AG04450 (cell line): ENCODE data around the gene ALOX5AP. TPM values are rescaled to one million over a fixed set of nuclear protein-coding genes. Genes with fewer than 3 reads are reported as not detected.

Source experiments
- CTCF ChIA-PET: fragments of 300-600, 350-600 bp; formaldehyde crosslinking; extraction: SDS; loops from one replicate; lab custom pipeline; 2022; ENCODE audit warnings: antibody characterized with exemption, inconsistent platforms; lab: Charles Lee
- POLR2A ChIA-PET: fragments of 350-600 bp; formaldehyde crosslinking; extraction: SDS; loops from one replicate; lab custom pipeline; 2021; ENCODE audit warnings: antibody characterized with exemption, inconsistent platforms; lab: Yijun Ruan, JAX
- DNase-seq: peaks from one replicate; pipeline ENCODE4 v3.0.0-alpha.2; 2011; ENCODE audit warnings: low read depth, low spot score
- H3K27ac ChIP-seq: one replicate; pipeline ENCODE4 v1.5.1; 2012; ENCODE audit warnings: low read depth, low read length, control low read depth
- H3K27me3 ChIP-seq: one replicate; pipeline ENCODE4 v1.6.0; 2012; ENCODE audit warnings: low read length; ENCODE audit not compliant: control insufficient read depth, insufficient read depth
- H3K4me3 ChIP-seq: 2 replicates; pipeline ENCODE4 v1.5.1; 2011; ENCODE audit warnings: mild to moderate bottlenecking, low read depth, low read length, control low read depth
- H3K9me3 ChIP-seq: 2 replicates; pipeline ENCODE4 v1.5.1; 2012; ENCODE audit warnings: low read length; ENCODE audit not compliant: control insufficient read depth, insufficient read depth
- CTCF ChIP-seq: IDR thresholded peaks from 2 replicates; pipeline ENCODE4 v1.5.1; 2011; ENCODE audit warnings: low read depth, low read length, control low read depth, inconsistent platforms
- polyA plus RNA-seq: library from polyadenylated mRNA; depleted of rRNA; stranded (reverse); fragments of >200 nt; gene quantifications from 2 replicates; pipeline ENCODE4 v1.2.3, GENCODE V29; 2011

ALOX5AP gene
- polyA plus RNA-seq, 1 experiment: 6.4 TPM

- no peak for TF ChIP-seq CTCF
- no peak for DNase-seq
- no peaks in the 10 kb centered on the region for H3K9me3 ChIP-seq
- H3K27ac ChIP-seq: no peak overlapping the region
- POLR2A ChIA-PET: no interaction called here
- CTCF ChIA-PET: no interaction called here
- no peak overlapping the region for H3K4me3 ChIP-seq
- no peaks in the 10 kb centered on the region for H3K27me3 ChIP-seq
These were observed 28.6 kb downstream of the ALOX5AP start for GRCh38 chr13:30763786-30764413.

- no peak for DNase-seq
- ChIA-PET POLR2A (no interaction called here), CTCF (no interaction called here)
- no peak overlapping the region for H3K27ac ChIP-seq
- no peak overlapping the region for H3K4me3 ChIP-seq
- no peaks in the 10 kb centered on the region for H3K27me3 ChIP-seq
- H3K9me3 ChIP-seq: no peaks in the 10 kb centered on the region
- TF ChIP-seq CTCF: no peak
These were observed 30.9 kb downstream of the ALOX5AP start for GRCh38 chr13:30766231-30766630.

GRCh38 chr13:30770929-30771328, 35.6 kb downstream of the ALOX5AP start:
- CTCF ChIA-PET: interaction anchor here (1.1 kb wide), 1 partner anchor 9 kb away, joined by 4 read pairs; no protein-coding TSS in a partner anchor

DNA sequence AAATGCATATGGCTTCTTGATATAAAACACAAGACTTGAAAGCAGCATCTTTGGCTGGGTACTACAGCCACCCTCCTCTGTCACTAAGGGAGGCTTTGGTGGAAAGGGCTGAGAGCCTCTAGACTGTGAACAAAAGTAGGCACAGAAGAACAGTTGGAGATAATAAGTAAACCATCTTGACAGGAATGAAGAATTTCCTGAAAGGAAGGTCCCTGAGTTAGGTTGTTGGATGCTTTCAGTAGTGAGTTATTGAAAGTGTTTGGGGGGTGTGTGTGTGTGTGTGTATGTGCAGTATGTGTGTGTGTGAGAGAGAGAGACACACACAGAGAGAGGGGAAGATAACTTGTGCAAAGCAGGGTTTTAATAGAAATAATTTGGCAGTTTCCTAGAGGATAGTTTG, 38.2 kb downstream of the ALOX5AP start:
- ChIA-PET POLR2A (no interaction called here), CTCF (no interaction called here)
- no peak overlapping the region for H3K4me3 ChIP-seq
- no peak for TF ChIP-seq CTCF
- no peaks in the 10 kb centered on the region for H3K9me3 ChIP-seq
- no peak for DNase-seq
- H3K27me3 ChIP-seq: peaks cover 7% of the 10 kb centered on the region
- no peak overlapping the region for H3K27ac ChIP-seq

More at GRCh38 chr13:30770929-30771328, 35.6 kb downstream of the ALOX5AP start:
- H3K4me3 ChIP-seq: no peak overlapping the region
- H3K27ac ChIP-seq: no peak overlapping the region
- no peak for TF ChIP-seq CTCF
- no peaks in the 10 kb centered on the region for H3K9me3 ChIP-seq
- H3K27me3 ChIP-seq: no peaks in the 10 kb centered on the region
- DNase-seq: no peak
- POLR2A ChIA-PET: no interaction called here

DNA sequence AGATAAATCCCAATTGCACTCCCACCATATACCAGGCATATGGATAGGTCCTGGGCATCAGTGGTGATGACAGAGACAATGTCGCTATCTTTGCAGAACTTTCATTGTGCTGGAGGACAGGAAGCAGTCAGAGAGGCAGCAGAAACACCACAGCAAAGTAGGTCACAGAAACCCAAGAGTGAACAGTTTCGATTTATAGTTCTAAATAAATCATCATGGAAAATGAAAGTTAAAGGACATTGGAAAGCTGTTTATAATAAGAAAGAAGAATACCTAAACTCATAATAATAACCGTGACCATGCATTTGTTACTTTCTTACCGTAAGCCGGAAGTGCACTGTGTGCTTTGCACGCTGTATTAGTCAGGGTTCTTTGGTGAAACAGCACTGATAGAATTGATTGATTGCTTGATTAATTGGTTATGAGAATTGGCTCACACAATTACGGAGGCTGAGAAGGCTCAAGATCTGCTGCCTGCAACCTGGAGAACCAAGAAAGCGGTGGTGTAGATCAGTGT, 38.9 kb downstream of the ALOX5AP start:
- POLR2A ChIA-PET: no interaction called here
- no peak for TF ChIP-seq CTCF
- Histone ChIP-seq H3K27me3 (peaks cover 7% of the 10 kb centered on the region), H3K4me3 (no peak overlapping the region), H3K27ac (no peak overlapping the region), H3K9me3 (no peaks in the 10 kb centered on the region)
- CTCF ChIA-PET: interaction anchor here (1.6 kb wide), 1 partner anchor 12 kb away, joined by 4 read pairs; no protein-coding TSS in a partner anchor
- DNase-seq: no peak
